Smooth muscle cell (in vitro differentiated cells): Measurements from ENCODE around the gene FBLN2. TPM values are rescaled to one million over a fixed set of nuclear protein-coding genes. Genes with fewer than 3 reads are reported as not detected.

Experiments used
- DNase-seq: peaks from one replicate; lab custom pipeline; 2025; ENCODE audit not compliant: unreplicated experiment; lab: John Stamatoyannopoulos, UW
- H2AFZ ChIP-seq: fragments of 200-600 bp; sonication (generic); 2 replicates; pipeline ENCODE4 v1.6.0; 2016; ENCODE audit warnings: antibody characterized with exemption, low read depth, mild to moderate bottlenecking
- H3F3A ChIP-seq: fragments of 200-600 bp; sonication (generic); 2 replicates; pipeline ENCODE4 v1.6.0; 2017; ENCODE audit warnings: antibody characterized with exemption, low read depth
- H3K27ac ChIP-seq: fragments of 200-600 bp; sonication (generic); 2 replicates; pipeline ENCODE4 v1.5.1; 2016; ENCODE audit warnings: low read depth, mild to moderate bottlenecking
- H3K27me3 ChIP-seq: fragments of 200-600 bp; sonication (generic); 2 replicates; pipeline ENCODE4 v1.6.1; 2016; ENCODE audit warnings: low read depth, mild to moderate bottlenecking
- H3K36me3 ChIP-seq: fragments of 200-600 bp; sonication (generic); 2 replicates; pipeline ENCODE4 v1.5.1; 2016; ENCODE audit warnings: low read depth
- H3K4me1 ChIP-seq: fragments of 200-600 bp; sonication (generic); 2 replicates; pipeline ENCODE4 v1.5.1; 2016; ENCODE audit warnings: low read depth
- H3K4me2 ChIP-seq: fragments of 200-600 bp; sonication (generic); 2 replicates; pipeline ENCODE4 v1.6.0; 2016; ENCODE audit warnings: mild to moderate bottlenecking
- H3K4me3 ChIP-seq: fragments of 200-600 bp; sonication (generic); 2 replicates; pipeline ENCODE4 v1.5.1; 2016; ENCODE audit warnings: mild to moderate bottlenecking
- H3K79me2 ChIP-seq: fragments of 200-600 bp; sonication (generic); 2 replicates; pipeline ENCODE4 v1.6.0; 2016; ENCODE audit warnings: low read depth, mild to moderate bottlenecking
- H3K9ac ChIP-seq: fragments of 200-600 bp; sonication (generic); 2 replicates; pipeline ENCODE4 v1.6.0; 2016; ENCODE audit warnings: low read depth
- H3K9me3 ChIP-seq: fragments of 200-600 bp; sonication (generic); replicated peaks from 2 replicates; pipeline ENCODE4 v1.5.1; 2016; ENCODE audit warnings: low read depth
- H4K20me1 ChIP-seq: fragments of 200-600 bp; sonication (generic); 2 replicates; pipeline ENCODE4 v1.6.0; 2016; ENCODE audit warnings: low read depth
- WGBS: methylation state at CpG from one replicate; pipeline ENCODE4 v1.1.7; 2016; ENCODE audit warnings: low lambda C conversion rate; 5-methylcytosine and 5-hydroxymethylcytosine counted together
- polyA plus RNA-seq: library from polyadenylated mRNA; unstranded; fragments of >200 nt; fragmentation: Nextera tagmentation; extraction: Ambion mirVana; gene quantifications from 2 replicates; pipeline ENCODE4 v1.2.1, GENCODE V29; 2016
- total RNA-seq: library from RNA; depleted of rRNA; stranded (reverse); fragments of >200 nt; gene quantifications from 2 replicates; pipeline ENCODE4 v1.2.3, GENCODE V29; 2014
- TF ChIP-seq, protein P1 (sequence below): fragments of 200-600 bp; sonication (generic); IDR thresholded peaks from 2 replicates; pipeline ENCODE4 v1.5.1; 2017; ENCODE audit warnings: borderline replicate concordance, mild to moderate bottlenecking, antibody characterized with exemption; ENCODE audit not compliant: insufficient read depth, poor library complexity, severe bottlenecking

The FBLN2 gene
- total and polyA plus RNA-seq, 2 experiments from 2014 or later: 159 to 390 TPM

DNA sequence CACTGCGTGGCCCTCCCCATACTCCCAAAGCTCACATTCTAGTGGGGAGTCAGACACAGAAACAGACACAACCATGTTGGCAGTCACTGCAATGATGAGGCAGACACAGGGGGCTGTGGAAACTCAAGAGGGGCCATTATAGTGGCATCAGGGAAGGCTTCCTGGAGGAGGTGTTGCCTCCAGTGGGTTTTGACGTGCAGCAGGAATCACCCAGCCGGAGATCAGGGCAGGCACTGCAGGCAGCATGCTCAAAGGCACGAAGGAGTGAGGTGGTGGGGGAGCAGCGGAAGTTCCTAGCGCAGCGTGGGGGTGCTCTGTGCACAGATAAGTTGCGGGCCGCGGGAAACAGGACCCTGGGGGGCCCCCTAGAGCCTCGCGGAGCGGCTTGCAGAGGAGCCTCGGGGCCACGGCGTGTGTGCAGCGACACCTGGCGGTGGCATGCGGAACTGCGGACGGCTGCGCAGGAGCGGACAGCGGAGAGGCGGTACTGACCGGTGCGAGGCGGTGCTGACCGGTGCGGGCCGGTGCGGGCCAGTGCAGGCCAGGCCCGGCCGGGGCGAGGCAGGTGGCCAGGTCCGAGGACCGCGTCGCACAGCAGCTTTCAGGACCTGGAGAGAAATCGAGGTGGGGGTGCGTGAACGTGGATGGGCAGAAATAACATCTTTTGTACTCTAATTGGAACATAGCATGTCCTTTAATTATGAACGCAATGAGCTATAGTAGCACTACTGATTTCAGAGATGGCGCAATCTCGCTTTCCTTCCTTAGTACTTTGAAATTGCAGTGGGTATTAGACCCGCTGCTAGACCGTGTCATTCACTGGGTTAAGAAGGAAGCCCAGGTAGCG, 101.5 kb downstream of the FBLN2 start:
- H3K4me3 ChIP-seq: no peak overlapping the region
- no peaks in the 10 kb centered on the region for H4K20me1 ChIP-seq
- H3K79me2 ChIP-seq: no peaks in the 10 kb centered on the region
- H3K9ac ChIP-seq: no peak overlapping the region
- TF ChIP-seq, protein P1, sequence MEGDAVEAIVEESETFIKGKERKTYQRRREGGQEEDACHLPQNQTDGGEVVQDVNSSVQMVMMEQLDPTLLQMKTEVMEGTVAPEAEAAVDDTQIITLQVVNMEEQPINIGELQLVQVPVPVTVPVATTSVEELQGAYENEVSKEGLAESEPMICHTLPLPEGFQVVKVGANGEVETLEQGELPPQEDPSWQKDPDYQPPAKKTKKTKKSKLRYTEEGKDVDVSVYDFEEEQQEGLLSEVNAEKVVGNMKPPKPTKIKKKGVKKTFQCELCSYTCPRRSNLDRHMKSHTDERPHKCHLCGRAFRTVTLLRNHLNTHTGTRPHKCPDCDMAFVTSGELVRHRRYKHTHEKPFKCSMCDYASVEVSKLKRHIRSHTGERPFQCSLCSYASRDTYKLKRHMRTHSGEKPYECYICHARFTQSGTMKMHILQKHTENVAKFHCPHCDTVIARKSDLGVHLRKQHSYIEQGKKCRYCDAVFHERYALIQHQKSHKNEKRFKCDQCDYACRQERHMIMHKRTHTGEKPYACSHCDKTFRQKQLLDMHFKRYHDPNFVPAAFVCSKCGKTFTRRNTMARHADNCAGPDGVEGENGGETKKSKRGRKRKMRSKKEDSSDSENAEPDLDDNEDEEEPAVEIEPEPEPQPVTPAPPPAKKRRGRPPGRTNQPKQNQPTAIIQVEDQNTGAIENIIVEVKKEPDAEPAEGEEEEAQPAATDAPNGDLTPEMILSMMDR: peak; percentile 100
- peaks cover 11% of the 10 kb centered on the region for H3K4me1 ChIP-seq
- no peaks in the 10 kb centered on the region for H3K36me3 ChIP-seq
- H3K27me3 ChIP-seq: no peaks in the 10 kb centered on the region
- peak; percentile 66 for DNase-seq
- H3K4me2 ChIP-seq: peak overlapping the region; percentile 68
- no peaks in the 10 kb centered on the region for H3K9me3 ChIP-seq
- WGBS: 19% methylated on average over 48 of the region's 48 CpGs
- no peak overlapping the region for H3K27ac ChIP-seq
- no peaks in the 10 kb centered on the region for H3F3A ChIP-seq
- H2AFZ ChIP-seq: no peak overlapping the region

DNA sequence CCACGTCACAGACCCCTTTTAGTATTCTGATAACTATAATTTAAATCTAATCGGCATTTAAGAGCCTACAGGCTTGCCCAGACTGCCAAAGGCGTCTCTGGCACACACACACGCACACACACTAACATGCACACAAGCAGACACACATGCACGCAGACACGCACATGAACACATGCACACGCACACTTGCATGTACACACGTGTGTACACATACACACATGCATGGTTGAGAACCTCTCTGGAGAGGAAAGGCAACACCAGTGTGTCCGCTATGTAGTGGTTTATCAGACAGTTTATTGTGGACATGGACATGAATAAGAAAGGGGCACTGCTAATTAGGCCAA, 102.1 kb downstream of the FBLN2 start:
- Histone ChIP-seq H3K9ac (no peak overlapping the region), H3F3A (no peaks in the 10 kb centered on the region), H3K27me3 (no peaks in the 10 kb centered on the region), H3K4me3 (no peak overlapping the region), H4K20me1 (no peaks in the 10 kb centered on the region), H3K4me1 (peaks cover 11% of the 10 kb centered on the region), H3K36me3 (no peaks in the 10 kb centered on the region), H3K79me2 (no peaks in the 10 kb centered on the region), H3K4me2 (no peak overlapping the region), H3K9me3 (no peaks in the 10 kb centered on the region), H2AFZ (no peak overlapping the region), H3K27ac (no peak overlapping the region)
- TF ChIP-seq, protein P1: no peak
- 91% methylated on average over 9 of the region's 9 CpGs for WGBS
- no peak for DNase-seq

DNA sequence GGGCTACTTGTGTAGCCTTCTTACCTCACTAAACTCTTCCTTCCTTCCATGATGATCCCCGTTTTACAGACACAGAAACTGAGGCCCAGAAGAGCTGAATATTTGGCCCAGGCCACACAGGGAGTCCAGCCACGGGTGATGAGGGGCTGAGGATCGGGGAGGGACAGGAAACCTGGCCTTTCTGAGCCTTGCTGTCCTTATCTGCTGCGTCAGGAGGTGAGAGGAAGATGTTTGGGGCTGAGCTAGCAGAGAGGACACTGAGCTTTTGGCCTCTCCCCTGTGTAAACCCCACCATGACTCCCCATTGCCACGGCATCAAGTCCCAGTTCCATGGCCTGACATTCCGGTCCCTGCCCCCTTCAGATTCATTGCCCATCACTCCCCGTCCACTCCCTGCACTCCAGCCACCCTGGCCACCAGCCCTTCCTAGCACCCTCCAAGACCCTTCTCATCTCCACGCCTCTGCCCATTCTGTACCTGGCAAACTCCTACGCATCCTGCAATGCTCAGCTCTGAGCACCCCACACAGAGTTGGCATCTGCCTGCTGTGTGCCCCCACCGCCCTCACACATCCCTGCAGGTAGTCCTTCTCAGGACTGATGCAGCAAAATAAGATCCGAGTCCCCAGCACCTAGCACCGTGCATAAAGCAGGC, 103.0 kb downstream of the FBLN2 start:
- TF ChIP-seq, protein P1: no peak
- no peaks in the 10 kb centered on the region for H4K20me1 ChIP-seq
- peaks cover 11% of the 10 kb centered on the region for H3K4me1 ChIP-seq
- H3F3A ChIP-seq: no peaks in the 10 kb centered on the region
- no peaks in the 10 kb centered on the region for H3K36me3 ChIP-seq
- 90% methylated on average over 12 of the region's 12 CpGs for WGBS
- no peak overlapping the region for H3K9ac ChIP-seq
- no peak for DNase-seq
- no peak overlapping the region for H3K4me2 ChIP-seq
- no peak overlapping the region for H3K27ac ChIP-seq
- H3K4me3 ChIP-seq: no peak overlapping the region
- peaks cover 6% of the 10 kb centered on the region for H3K27me3 ChIP-seq
- no peaks in the 10 kb centered on the region for H3K79me2 ChIP-seq
- H2AFZ ChIP-seq: no peak overlapping the region
- H3K9me3 ChIP-seq: no peaks in the 10 kb centered on the region
